HepG2 (cell line): ENCODE data around the gene ZNF235. TPM values are rescaled to one million over a fixed set of nuclear protein-coding genes. Genes with fewer than 3 reads are reported as not detected.

Source experiments
- AKAP8 ChIP-seq: sonication (generic); formaldehyde crosslinking; IDR thresholded peaks from 2 replicates; pipeline ENCODE4 v1.5.1; 2020; ENCODE audit warnings: mild to moderate bottlenecking, missing genetic modification reagents
- CBX2 ChIP-seq, 2 experiments: fragments of 200-600 bp in 1 of 2; sonication (generic); formaldehyde crosslinking in 1 of 2; IDR thresholded peaks; 2 replicates each; pipeline versions ENCODE4 v1.7.0 to v1.8.1; 2018 to 2022; ENCODE audit warnings: low read depth in 2 of 2, low read length in 1 of 2, mild to moderate bottlenecking in 1 of 2, missing genetic modification reagents in 1 of 2
- EEA1 ChIP-seq: sonication (generic); formaldehyde crosslinking; IDR thresholded peaks from 2 replicates; pipeline ENCODE4 v1.5.1; 2020; ENCODE audit warnings: mild to moderate bottlenecking, missing genetic modification reagents, borderline replicate concordance
- GABPA ChIP-seq, 2 experiments: IDR thresholded peaks; 2 replicates each; pipeline ENCODE4 v1.6.1; 2011 to 2016; ENCODE audit warnings: low read depth in 2 of 2, low read length in 1 of 2, missing biosample characterization in 1 of 2, missing genetic modification characterization in 1 of 2
- HIVEP1 ChIP-seq: sonication (generic); formaldehyde crosslinking; IDR thresholded peaks from 2 replicates; pipeline ENCODE4 v1.4.0; 2020; ENCODE audit warnings: mild to moderate bottlenecking, missing genetic modification reagents
- ISX ChIP-seq: sonication (generic); formaldehyde crosslinking; conservative IDR thresholded peaks from 2 replicates; pipeline ENCODE4 v1.5.0; 2020; ENCODE audit warnings: missing genetic modification reagents
- KAT2B ChIP-seq: fragments of 150-350 bp; IDR thresholded peaks from 2 replicates; pipeline ENCODE4 v1.6.1; 2014; ENCODE audit warnings: low read depth, low read length, borderline replicate concordance
- PAX8 ChIP-seq: sonication (generic); formaldehyde crosslinking; IDR thresholded peaks from 2 replicates; pipeline ENCODE4 v1.8.0; 2022; ENCODE audit warnings: mild to moderate bottlenecking, missing genetic modification reagents, borderline replicate concordance
- SAP130 ChIP-seq: IDR thresholded peaks from 2 replicates; pipeline ENCODE4 v1.6.1; 2016; ENCODE audit warnings: low read depth
- SMARCE1 ChIP-seq: fragments of 450-650 bp; IDR thresholded peaks from 2 replicates; pipeline ENCODE4 v1.6.1; 2017; ENCODE audit warnings: borderline replicate concordance
- SYNCRIP ChIP-seq: fragments of 200-400 bp; formaldehyde crosslinking; IDR thresholded peaks from 2 replicates; pipeline ENCODE4 v1.6.1; 2018; ENCODE audit warnings: mild to moderate bottlenecking, low read depth, low read length; ENCODE audit not compliant: insufficient read depth
- YEATS4 ChIP-seq: sonication (generic); formaldehyde crosslinking; IDR thresholded peaks from 2 replicates; pipeline ENCODE4 v1.4.0; 2020; ENCODE audit warnings: missing genetic modification reagents, borderline replicate concordance
- ZBTB26 ChIP-seq: IDR thresholded peaks from 2 replicates; pipeline ENCODE4 v1.6.1; 2016; ENCODE audit warnings: missing compliant biosample characterization, missing genetic modification reagents, borderline replicate concordance
- ZNF101 ChIP-seq: sonication (generic); formaldehyde crosslinking; IDR thresholded peaks from 2 replicates; pipeline ENCODE4 v1.4.0; 2020; ENCODE audit warnings: mild to moderate bottlenecking, low read depth, missing genetic modification reagents, borderline replicate concordance
- ZNF136 ChIP-seq: sonication (generic); formaldehyde crosslinking; IDR thresholded peaks from 2 replicates; pipeline ENCODE4 v1.8.1; 2022; ENCODE audit warnings: low read depth, mild to moderate bottlenecking, moderate library complexity, missing genetic modification reagents
- ZNF382 ChIP-seq: sonication (generic); formaldehyde crosslinking; IDR thresholded peaks from 2 replicates; pipeline ENCODE4 v1.5.0; 2020; ENCODE audit warnings: missing genetic modification reagents, mild to moderate bottlenecking, borderline replicate concordance
- ZNF687 ChIP-seq: sonication (generic); formaldehyde crosslinking; IDR thresholded peaks from 2 replicates; pipeline ENCODE4 v1.5.1; 2020; ENCODE audit warnings: mild to moderate bottlenecking, missing genetic modification reagents, moderate library complexity
- polyA plus RNA-seq, 8 experiments: library from polyadenylated mRNA; depleted of rRNA in 3 of 8; stranded (reverse) in 7 of 8; unstranded in 1 of 8; fragments of >200 nt; fragmentation: Illumina TruSeq in 4 of 8; extraction: Trizol in 4 of 8; gene quantifications; 2 replicates each; pipeline versions ENCODE4 v1.2.1 to v1.2.3, GENCODE V29; 2011 to 2016; ENCODE audit warnings: low read depth in 4 of 8, missing spikeins in 1 of 8, mixed read lengths in 1 of 8; ENCODE audit not compliant: insufficient read depth in 1 of 8
- total RNA-seq, 5 experiments: library from RNA; depleted of rRNA; stranded (reverse); fragments of >200 nt; fragmentation: Illumina TruSeq; extraction: Trizol; gene quantifications; 2 replicates each; pipeline ENCODE4 v1.2.3, GENCODE V29; 2016; ENCODE audit warnings: low read depth in 1 of 5
- TF ChIP-seq, protein P1 (sequence below), 2 experiments: sonication (generic) in 1 of 2; formaldehyde crosslinking in 1 of 2; IDR thresholded peaks; 2 replicates each; pipeline versions ENCODE4 v1.6.1 to v1.9.0; 2014 to 2022; ENCODE audit warnings: antibody characterized with exemption in 1 of 2, borderline replicate concordance in 1 of 2, inconsistent platforms in 1 of 2, low read depth in 1 of 2, missing genetic modification reagents in 1 of 2

Gene ZNF235
- total and polyA plus RNA-seq, 2 of the 13 experiments (the other 11 are each of a cell fraction or from before 2014, with no cell fraction given) = 4.8 to 5.5 TPM

DNA sequence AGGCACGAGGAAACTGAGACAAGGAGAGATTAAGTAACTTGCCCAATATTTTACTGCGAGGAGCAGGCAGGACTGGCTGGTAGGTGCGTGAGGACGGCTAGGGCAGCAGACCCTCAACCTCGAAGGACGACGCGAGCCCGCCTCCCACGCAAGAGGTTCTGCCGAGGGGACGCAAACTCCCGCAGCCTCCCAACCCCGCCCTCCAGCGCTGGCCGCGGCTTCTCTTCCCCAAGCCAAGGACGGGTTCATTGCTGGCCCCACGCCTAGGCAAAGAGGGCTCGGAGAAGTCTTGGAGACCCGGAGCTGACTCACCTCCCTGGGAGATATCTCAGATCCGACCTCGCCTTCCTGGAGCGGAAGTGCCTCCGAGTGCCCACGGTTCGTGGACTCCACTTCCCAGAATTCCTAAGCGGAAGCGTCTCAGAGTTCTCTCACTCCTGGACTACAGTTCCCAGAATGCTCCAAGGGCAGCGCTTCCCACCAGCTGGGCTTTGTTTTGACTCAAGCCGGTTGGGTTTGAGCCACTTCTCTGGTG lies at the start of gene ZNF235 (continued):
- TF ChIP-seq, protein P1, sequence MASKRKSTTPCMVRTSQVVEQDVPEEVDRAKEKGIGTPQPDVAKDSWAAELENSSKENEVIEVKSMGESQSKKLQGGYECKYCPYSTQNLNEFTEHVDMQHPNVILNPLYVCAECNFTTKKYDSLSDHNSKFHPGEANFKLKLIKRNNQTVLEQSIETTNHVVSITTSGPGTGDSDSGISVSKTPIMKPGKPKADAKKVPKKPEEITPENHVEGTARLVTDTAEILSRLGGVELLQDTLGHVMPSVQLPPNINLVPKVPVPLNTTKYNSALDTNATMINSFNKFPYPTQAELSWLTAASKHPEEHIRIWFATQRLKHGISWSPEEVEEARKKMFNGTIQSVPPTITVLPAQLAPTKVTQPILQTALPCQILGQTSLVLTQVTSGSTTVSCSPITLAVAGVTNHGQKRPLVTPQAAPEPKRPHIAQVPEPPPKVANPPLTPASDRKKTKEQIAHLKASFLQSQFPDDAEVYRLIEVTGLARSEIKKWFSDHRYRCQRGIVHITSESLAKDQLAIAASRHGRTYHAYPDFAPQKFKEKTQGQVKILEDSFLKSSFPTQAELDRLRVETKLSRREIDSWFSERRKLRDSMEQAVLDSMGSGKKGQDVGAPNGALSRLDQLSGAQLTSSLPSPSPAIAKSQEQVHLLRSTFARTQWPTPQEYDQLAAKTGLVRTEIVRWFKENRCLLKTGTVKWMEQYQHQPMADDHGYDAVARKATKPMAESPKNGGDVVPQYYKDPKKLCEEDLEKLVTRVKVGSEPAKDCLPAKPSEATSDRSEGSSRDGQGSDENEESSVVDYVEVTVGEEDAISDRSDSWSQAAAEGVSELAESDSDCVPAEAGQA (IDR thresholded peaks at IDR 0.05; ENCODE audit: low read depth) = no peak
- TF ChIP-seq, protein P1 (CRISPR knock-in tag; IDR thresholded peaks at IDR 0.05; ENCODE audit: borderline replicate concordance) = no peak
- TF ChIP-seq CBX2 (IDR thresholded peaks at IDR 0.05; ENCODE audit: low read depth, low read length) (no peak), CBX2 (CRISPR knock-in tag; IDR thresholded peaks at IDR 0.05; ENCODE audit: low read depth) (no peak), EEA1 (CRISPR knock-in tag) (no peak), ZNF687 (CRISPR knock-in tag) (peak; percentile 72), ZBTB26 (no peak; the same call in 1 of the 2 replicates), ZNF101 (CRISPR knock-in tag) (no peak), GABPA (IDR thresholded peaks at IDR 0.05; ENCODE audit: low read depth, low read length) (peak; percentile 90), GABPA (CRISPR knock-in tag; IDR thresholded peaks at IDR 0.05; ENCODE audit: low read depth) (peak; percentile 98), PAX8 (CRISPR knock-in tag) (no peak), ZNF136 (CRISPR knock-in tag) (no peak), SMARCE1 (no peak), YEATS4 (CRISPR knock-in tag) (peak; percentile 77), AKAP8 (CRISPR knock-in tag) (no peak), ISX (no peak), SAP130 (CRISPR knock-in tag) (peak; percentile 96), KAT2B (no peak), SYNCRIP (no peak), ZNF382 (CRISPR knock-in tag) (no peak), HIVEP1 (CRISPR knock-in tag) (peak; percentile 54; the same call in 1 of the 2 replicates)
